ENCODE results near the gene DDX31.

Gene DDX31

GRCh38 chr9:132637801-132638200 lies 32.0 kb downstream of the DDX31 start:
- TF ChIP-seq, protein P1, sequence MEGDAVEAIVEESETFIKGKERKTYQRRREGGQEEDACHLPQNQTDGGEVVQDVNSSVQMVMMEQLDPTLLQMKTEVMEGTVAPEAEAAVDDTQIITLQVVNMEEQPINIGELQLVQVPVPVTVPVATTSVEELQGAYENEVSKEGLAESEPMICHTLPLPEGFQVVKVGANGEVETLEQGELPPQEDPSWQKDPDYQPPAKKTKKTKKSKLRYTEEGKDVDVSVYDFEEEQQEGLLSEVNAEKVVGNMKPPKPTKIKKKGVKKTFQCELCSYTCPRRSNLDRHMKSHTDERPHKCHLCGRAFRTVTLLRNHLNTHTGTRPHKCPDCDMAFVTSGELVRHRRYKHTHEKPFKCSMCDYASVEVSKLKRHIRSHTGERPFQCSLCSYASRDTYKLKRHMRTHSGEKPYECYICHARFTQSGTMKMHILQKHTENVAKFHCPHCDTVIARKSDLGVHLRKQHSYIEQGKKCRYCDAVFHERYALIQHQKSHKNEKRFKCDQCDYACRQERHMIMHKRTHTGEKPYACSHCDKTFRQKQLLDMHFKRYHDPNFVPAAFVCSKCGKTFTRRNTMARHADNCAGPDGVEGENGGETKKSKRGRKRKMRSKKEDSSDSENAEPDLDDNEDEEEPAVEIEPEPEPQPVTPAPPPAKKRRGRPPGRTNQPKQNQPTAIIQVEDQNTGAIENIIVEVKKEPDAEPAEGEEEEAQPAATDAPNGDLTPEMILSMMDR (IDR thresholded peaks at IDR 0.05; ENCODE audit: insufficient read depth, missing control alignments), result no peak
- FAIRE-seq (no peak), DNase-seq (ENCODE audit: insufficient read length, low spot score) (no peak)

DNA sequence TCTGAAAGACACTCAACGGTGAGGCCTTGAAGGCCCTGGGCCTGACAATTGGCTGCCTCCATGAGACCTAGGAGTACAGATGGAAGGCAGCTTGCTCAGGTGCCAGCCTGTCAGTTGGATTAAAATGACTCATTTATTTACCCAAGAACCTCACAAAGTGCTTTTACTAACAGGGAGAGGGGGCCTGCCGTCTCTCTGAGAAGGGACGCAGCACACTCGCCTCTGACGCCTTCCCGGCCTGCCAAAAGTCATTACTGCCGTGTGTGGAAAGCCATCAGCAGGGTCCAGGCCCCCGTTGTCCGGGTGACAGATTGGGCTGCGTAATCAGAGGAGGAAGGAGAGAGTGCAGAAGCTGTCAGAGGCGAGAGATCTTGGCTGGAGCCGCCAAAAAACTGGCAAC lies 32.4 kb downstream of the DDX31 start:
- no peak for DNase-seq (ENCODE audit: insufficient read length, low spot score)
- TF ChIP-seq, protein P1 (IDR thresholded peaks at IDR 0.05; ENCODE audit: insufficient read depth, missing control alignments), result no peak
- FAIRE-seq, result no peak

- no peak for FAIRE-seq
- no peak for DNase-seq (ENCODE audit: insufficient read length, low spot score)
These were observed 35.5 kb downstream of the DDX31 start for GRCh38 chr9:132634327-132634726.

DNA sequence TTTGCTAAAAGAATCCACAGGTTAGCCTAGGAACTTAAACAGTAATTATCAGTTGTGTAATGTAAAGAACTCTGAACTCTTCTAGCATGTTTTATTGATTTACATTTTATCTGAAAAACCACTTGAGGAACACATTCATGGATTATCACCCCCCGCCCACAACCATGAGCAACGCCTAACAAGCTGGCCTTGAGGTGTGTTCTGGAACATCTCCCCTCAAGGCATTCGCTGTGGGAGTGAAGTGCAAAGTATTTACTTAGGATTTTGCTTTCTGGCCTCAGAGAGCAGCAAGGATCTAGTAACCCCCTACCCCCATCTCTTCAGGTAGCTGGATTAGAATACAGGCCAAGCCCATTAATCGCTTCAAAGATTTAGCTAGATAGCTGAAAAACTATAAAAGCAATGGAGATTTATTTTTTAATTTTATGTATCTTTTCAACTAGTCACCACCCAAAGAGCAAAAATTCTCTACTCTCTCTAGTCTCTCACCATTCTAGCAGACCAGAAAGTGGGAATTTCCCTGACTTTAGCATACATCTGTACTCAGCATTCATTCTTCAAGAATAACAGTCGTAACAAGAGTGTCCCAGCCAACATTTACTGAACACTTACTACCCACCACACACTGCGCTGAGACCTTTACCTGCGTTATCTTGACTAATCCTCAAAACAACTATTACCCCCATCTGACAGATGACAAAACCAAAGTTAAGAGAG lies 37.2 kb downstream of the DDX31 start:
- DNase-seq (ENCODE audit: insufficient read length, low spot score) (no peak), FAIRE-seq (no peak)
- TF ChIP-seq, protein P1 (IDR thresholded peaks at IDR 0.05; ENCODE audit: insufficient read depth, missing control alignments), result no peak

More at GRCh38 chr9:132634327-132634726, 35.5 kb downstream of the DDX31 start:
- TF ChIP-seq, protein P1 (IDR thresholded peaks at IDR 0.05; ENCODE audit: insufficient read depth, missing control alignments), result no peak

- no peak for DNase-seq (ENCODE audit: insufficient read length, low spot score)
- no peak for FAIRE-seq
- TF ChIP-seq, protein P1 (IDR thresholded peaks at IDR 0.05; ENCODE audit: insufficient read depth, missing control alignments), result no peak
These were observed 38.1 kb downstream of the DDX31 start for GRCh38 chr9:132631685-132632084.

DNA sequence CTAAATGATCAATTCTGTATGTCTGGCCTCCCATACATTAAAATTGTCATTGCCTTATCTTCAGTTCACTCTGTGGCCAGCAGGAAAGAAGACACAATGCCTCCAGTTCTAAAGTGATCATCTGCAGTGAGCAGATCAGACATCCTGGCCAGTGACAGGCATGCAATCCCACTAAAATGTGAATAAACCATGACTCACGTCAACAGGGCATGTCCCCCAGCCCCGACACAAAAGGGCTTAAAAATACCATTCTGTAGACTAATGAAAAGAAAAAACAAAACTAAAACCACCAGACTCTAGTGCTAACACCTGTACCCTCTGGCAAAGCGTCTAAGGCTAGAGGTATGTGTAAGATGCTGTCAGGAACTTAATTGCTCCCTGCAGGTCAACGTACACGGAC lies 38.5 kb downstream of the DDX31 start:
- TF ChIP-seq, protein P1 (IDR thresholded peaks at IDR 0.05; ENCODE audit: insufficient read depth, missing control alignments), result no peak
- no peak for FAIRE-seq
- DNase-seq (ENCODE audit: insufficient read length, low spot score), result no peak

DNA sequence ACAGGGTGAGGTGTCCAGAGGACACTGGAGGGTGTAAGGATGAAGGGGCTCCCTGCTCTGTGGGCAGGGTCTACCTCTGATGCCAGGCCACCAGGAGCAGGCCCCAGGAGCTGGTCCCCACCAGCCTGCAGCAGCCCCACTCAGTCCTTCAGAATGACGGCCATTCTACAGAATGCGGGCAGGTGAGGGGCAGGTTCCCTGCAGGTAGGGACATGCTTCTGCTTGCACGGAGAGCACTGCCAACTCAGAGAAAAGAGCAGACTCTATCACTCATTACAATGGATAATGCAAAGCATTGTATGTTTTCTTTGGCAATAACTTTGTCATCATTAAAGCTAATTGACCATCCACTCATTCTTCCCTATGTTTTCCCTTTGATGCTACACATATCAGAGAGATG lies 39.0 kb downstream of the DDX31 start:
- DNase-seq (ENCODE audit: insufficient read length, low spot score) (no peak), FAIRE-seq (no peak)
- TF ChIP-seq, protein P1 (IDR thresholded peaks at IDR 0.05; ENCODE audit: insufficient read depth, missing control alignments), result no peak

All from D721Med (cell line).